Activated T-helper 2 cell treated with anti-CD3 and anti-CD28 coated beads, Interferon-gamma antibody, Interleukin-2, Interleukin-4, amounts not matched to agents 10 μg/mL and 5 μg/mL and 100 μg/mL, durations not matched to agents 14 hours and 24 hours and 36 hours (primary cell): Measurements from ENCODE around the gene TLN1. TPM values are rescaled to one million over a fixed set of nuclear protein-coding genes. Genes with fewer than 3 reads are reported as not detected.

Experiments
- DNase-seq: peaks from one replicate; pipeline ENCODE4 v3.0.0; 2021; ENCODE audit warnings: low spot score
- H3K27ac Mint-ChIP-seq: one replicate; pipeline ENCODE4 v1.8.0; 2021; ENCODE audit warnings: mixed read lengths
- H3K27me3 Mint-ChIP-seq: one replicate; pipeline ENCODE4 v1.8.0; 2021; ENCODE audit warnings: low read depth, mixed read lengths
- H3K36me3 Mint-ChIP-seq: one replicate; pipeline ENCODE4 v1.8.0; 2021; ENCODE audit warnings: low read depth, mixed read lengths
- H3K4me1 Mint-ChIP-seq: one replicate; pipeline ENCODE4 v1.8.0; 2021; ENCODE audit warnings: low read depth, mixed read lengths
- H3K4me3 Mint-ChIP-seq: one replicate; pipeline ENCODE4 v1.8.0; 2021; ENCODE audit warnings: low read depth, mild to moderate bottlenecking, moderate library complexity, mixed read lengths
- H3K9me3 Mint-ChIP-seq: one replicate; pipeline ENCODE4 v1.8.0; 2021; ENCODE audit warnings: mixed read lengths
- intact Hi-C: fragments of 100-400 bp; cut with micrococcal nuclease; formaldehyde crosslinking; loops from one replicate; pipeline ENCODE4 v1.15.1; 2023
- total RNA-seq: library from RNA; stranded (reverse); gene quantifications from 2 replicates; pipeline ENCODE4 v1.2.3, GENCODE V29; 2022

The TLN1 gene, protein sequence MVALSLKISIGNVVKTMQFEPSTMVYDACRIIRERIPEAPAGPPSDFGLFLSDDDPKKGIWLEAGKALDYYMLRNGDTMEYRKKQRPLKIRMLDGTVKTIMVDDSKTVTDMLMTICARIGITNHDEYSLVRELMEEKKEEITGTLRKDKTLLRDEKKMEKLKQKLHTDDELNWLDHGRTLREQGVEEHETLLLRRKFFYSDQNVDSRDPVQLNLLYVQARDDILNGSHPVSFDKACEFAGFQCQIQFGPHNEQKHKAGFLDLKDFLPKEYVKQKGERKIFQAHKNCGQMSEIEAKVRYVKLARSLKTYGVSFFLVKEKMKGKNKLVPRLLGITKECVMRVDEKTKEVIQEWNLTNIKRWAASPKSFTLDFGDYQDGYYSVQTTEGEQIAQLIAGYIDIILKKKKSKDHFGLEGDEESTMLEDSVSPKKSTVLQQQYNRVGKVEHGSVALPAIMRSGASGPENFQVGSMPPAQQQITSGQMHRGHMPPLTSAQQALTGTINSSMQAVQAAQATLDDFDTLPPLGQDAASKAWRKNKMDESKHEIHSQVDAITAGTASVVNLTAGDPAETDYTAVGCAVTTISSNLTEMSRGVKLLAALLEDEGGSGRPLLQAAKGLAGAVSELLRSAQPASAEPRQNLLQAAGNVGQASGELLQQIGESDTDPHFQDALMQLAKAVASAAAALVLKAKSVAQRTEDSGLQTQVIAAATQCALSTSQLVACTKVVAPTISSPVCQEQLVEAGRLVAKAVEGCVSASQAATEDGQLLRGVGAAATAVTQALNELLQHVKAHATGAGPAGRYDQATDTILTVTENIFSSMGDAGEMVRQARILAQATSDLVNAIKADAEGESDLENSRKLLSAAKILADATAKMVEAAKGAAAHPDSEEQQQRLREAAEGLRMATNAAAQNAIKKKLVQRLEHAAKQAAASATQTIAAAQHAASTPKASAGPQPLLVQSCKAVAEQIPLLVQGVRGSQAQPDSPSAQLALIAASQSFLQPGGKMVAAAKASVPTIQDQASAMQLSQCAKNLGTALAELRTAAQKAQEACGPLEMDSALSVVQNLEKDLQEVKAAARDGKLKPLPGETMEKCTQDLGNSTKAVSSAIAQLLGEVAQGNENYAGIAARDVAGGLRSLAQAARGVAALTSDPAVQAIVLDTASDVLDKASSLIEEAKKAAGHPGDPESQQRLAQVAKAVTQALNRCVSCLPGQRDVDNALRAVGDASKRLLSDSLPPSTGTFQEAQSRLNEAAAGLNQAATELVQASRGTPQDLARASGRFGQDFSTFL (N-terminal part only)
- total RNA-seq: 253 and 267 TPM in 2 replicates

DNA sequence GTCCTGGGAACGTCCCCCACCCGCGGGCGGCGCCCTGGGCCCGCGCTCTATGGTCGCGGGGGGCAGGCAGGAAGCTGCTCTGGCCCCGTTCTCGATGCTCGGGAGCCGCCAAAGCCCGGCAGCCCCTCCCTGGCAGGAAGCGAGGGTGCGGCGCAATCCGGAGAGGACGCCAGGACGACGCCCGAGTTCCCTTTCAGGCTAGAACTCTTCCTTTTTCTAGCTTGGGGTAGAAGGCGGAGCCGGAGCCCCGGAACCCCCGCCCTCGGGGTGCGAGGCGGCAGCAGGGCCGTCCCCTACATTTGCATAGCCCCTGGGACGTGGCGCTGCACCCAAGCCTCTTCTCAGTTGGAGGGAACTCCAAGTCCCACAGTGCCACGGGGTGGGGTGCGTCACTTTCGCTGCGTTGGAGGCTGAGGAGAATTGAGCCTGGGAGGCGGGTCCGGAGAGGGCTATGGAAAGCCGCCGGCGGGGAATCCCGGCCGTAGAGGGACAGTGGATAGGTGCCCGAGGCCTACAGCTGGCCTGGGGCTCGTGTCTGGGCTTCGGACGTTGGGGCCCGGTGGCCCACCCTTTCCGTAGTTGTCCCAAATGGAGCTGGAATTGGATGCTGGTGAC is at the start of gene TLN1, which contains the start of gene CREB3:
Gene TLN1, minus strand, starts transcription at position 11 of the 615 bp plus-strand sequence. CDS start 6,501 bp downstream, outside the sequence.
Gene CREB3, plus strand, starts transcription at position 482 of the 615 bp plus-strand sequence. Its CDS starts 107 bp downstream, at position 589.
- Mint-ChIP-seq H3K36me3 (peaks cover 31% of the 10 kb centered on the region), H3K4me1 (peaks cover 25% of the 10 kb centered on the region), H3K27me3 (no peaks in the 10 kb centered on the region), H3K27ac (peak within 1 kb of the TSS; percentile 90), H3K9me3 (no peaks in the 10 kb centered on the region), H3K4me3 (no peak within 1 kb of the TSS)
- DNase-seq: peak; percentile 97
- intact Hi-C loops: loop anchor here (1.0 kb wide), 7 partner anchors 17 to 660 kb away; partner anchors contain the start of genes CCDC107, GBA2, HINT2 and RGP1

DNA sequence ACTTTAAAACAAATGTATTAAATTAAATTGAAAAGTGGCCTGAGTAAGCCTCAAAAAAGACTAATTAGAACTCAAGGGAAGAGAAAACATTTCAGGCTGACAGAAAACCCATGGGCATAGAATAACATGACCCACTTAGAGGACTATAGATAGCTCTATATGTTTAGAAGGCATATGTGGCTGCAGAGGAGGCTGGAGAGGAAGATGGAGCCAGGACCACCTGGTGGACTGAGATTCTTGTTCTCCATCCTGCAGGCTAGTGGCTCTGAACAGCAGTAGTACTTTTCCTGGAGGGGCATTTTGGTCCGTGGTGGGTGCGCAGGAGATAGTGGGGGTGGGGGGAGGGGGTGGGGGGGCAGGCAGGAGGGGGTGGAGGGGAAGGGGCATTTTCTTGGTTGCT is 49.1 kb upstream of the TLN1 start:
- no peak overlapping the region for H3K4me3 Mint-ChIP-seq
- no peak for DNase-seq
- peaks cover 31% of the 10 kb centered on the region for H3K36me3 Mint-ChIP-seq
- no peak overlapping the region for H3K27ac Mint-ChIP-seq
- H3K4me1 Mint-ChIP-seq: peaks cover 1% of the 10 kb centered on the region
- H3K9me3 Mint-ChIP-seq: no peaks in the 10 kb centered on the region
- intact Hi-C loops: no loop called here
- H3K27me3 Mint-ChIP-seq: no peaks in the 10 kb centered on the region

DNA sequence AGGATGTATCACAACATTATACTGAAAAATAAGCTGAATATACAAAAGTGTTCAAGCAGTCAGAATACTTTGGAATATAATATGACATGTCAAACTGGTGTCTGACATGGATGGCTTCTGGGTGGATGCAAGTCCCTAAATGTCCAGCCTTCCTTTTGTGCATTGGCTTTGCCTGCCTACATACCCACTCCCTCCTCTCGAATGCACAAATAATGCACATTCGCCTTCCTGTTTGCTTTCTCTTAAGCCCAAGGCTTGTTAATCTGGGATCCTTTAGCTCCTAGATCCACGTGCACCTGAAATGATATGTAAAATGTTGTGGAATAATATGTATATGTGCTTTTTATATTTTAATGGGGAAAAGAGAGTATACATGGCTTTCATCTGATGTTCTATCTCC is 46.5 kb upstream of the TLN1 start:
- no peak for DNase-seq
- no peak overlapping the region for H3K27ac Mint-ChIP-seq

DNA sequence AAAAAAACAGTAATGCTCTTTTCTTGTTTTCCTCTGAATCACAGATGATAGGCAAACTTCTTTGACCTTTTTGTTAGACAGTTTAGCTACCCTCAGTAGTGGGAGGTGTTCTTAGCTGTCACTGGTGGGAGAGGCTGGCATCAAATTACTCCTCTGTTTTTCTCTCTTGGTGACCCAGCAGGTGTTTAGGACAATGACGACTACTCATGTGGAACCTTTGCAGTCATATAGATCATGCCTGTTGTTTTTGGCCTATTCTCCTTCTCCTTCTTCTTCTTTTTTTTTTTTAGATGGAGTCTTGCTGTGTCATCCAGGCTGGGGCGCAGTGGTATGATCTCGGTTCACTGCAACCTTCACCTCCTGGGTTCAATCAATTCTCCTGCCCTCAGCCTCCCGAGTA is 44.0 kb upstream of the TLN1 start:
- H3K9me3 Mint-ChIP-seq: no peaks in the 10 kb centered on the region
- H3K36me3 Mint-ChIP-seq: peaks cover 14% of the 10 kb centered on the region
- H3K4me3 Mint-ChIP-seq: no peak overlapping the region
- intact Hi-C loops: no loop called here
- H3K27me3 Mint-ChIP-seq: no peaks in the 10 kb centered on the region
- H3K4me1 Mint-ChIP-seq: peaks cover 11% of the 10 kb centered on the region
- DNase-seq: no peak
- H3K27ac Mint-ChIP-seq: peak overlapping the region; percentile 35

More for the DNA sequence above, 46.5 kb upstream of the TLN1 start:
- intact Hi-C loops: no loop called here
- Mint-ChIP-seq H3K4me1 (peaks cover 11% of the 10 kb centered on the region), H3K27me3 (no peaks in the 10 kb centered on the region), H3K36me3 (peaks cover 18% of the 10 kb centered on the region), H3K9me3 (no peaks in the 10 kb centered on the region), H3K4me3 (no peak overlapping the region)

DNA sequence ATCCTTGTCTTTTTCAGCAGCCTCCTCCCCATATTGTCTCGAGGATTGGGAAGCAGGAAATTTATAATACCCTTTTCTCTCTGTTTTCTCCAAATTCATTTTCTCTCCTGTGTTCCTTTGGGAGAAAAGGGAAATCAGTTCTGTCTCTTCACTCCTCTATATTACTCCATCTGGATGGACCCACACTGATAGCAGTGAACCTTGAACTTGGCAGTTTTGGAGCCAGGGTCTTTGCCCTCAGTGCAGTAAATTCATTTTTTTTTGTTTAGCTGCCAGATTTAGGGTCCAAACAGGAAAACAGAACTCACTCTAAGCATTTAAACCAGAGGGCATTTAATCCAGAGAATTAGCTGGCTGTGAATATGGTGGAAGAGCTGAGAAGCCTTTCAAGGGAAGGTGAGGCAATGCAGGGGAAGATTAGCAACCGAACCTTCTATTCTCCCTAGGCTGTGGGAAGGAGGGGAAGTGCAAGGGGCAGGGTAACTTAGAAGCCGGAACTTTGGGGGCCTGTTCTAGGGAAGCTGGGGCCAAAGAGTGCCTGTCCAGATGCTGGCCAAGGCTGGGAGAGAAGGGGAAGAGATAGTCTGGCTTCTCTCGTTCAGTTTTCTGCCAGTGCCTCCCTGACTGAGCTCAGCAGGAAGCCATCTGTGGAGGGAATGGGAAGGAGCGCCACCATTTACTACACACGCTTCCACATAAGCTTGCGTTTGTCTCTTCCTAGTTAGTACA is 43.1 kb upstream of the TLN1 start:
- H3K27ac Mint-ChIP-seq: no peak overlapping the region
- peaks cover 8% of the 10 kb centered on the region for H3K36me3 Mint-ChIP-seq
- no peaks in the 10 kb centered on the region for H3K27me3 Mint-ChIP-seq
- no peaks in the 10 kb centered on the region for H3K9me3 Mint-ChIP-seq
- no peak for DNase-seq
- peaks cover 11% of the 10 kb centered on the region for H3K4me1 Mint-ChIP-seq
- intact Hi-C loops: no loop called here
- H3K4me3 Mint-ChIP-seq: no peak overlapping the region

DNA sequence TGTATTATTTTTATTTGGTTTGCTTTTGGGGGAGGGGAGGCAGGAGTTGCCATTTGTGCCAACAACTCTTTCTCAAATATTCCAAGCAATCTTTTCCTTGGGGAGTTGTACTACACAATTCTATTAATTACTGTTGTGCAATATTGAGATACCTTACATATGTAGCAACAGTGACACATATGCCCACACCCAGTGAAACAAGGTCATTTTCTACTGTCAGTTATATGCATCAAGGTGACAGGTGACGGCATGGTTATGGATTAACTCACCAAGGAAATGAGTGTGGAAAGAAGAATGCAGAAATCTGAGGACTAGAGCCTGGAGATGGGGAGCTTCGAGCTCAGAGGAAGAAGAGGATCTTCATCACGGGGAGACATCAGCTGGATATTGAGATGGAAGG is 39.9 kb upstream of the TLN1 start:
- Mint-ChIP-seq H3K27me3 (no peaks in the 10 kb centered on the region), H3K4me1 (peaks cover 11% of the 10 kb centered on the region), H3K36me3 (no peaks in the 10 kb centered on the region), H3K4me3 (no peak overlapping the region), H3K27ac (no peak overlapping the region), H3K9me3 (no peaks in the 10 kb centered on the region)
- intact Hi-C loops: no loop called here
- no peak for DNase-seq

DNA sequence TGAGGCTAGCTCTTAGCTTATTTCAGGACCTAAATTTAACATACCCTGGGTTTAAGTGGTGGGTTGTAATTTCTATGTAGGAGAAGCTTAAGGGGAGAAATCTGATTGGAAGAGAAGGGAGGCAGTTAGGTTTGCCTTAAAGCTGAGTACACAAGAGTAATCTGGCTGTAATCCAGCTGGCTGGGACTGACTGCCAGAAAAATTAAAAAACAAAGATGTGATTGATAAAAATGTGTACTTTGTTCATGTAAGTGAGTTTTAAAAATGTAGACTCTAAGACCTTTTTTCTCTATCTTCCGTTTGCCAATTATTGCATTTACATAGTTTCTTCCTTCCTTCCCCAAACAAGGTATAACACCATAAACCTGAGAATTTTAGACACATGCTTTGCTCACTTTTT is 39.5 kb upstream of the TLN1 start:
- Mint-ChIP-seq H3K9me3 (no peaks in the 10 kb centered on the region), H3K27me3 (no peaks in the 10 kb centered on the region), H3K4me3 (no peak overlapping the region), H3K4me1 (peaks cover 11% of the 10 kb centered on the region), H3K27ac (no peak overlapping the region), H3K36me3 (no peaks in the 10 kb centered on the region)
- intact Hi-C loops: no loop called here
- no peak for DNase-seq

DNA sequence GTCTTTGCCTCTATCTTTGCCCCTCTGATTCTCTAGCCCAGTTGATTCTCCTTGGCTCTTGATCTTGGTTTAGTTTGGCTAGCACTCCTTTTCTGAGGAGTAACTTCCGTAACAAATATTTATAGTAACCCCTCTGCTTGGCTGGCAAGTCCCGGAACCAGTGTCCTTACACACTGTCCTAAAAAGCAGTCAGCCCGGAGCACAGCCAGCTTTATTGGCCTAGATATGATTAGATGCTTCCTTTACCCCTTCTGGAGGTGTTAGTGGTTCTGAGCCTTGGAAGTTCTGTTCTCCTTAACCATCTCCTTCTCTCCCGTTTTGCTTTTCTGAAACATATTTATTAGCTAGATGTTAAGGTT is 39.1 kb upstream of the TLN1 start:
- intact Hi-C loops: no loop called here

DNA sequence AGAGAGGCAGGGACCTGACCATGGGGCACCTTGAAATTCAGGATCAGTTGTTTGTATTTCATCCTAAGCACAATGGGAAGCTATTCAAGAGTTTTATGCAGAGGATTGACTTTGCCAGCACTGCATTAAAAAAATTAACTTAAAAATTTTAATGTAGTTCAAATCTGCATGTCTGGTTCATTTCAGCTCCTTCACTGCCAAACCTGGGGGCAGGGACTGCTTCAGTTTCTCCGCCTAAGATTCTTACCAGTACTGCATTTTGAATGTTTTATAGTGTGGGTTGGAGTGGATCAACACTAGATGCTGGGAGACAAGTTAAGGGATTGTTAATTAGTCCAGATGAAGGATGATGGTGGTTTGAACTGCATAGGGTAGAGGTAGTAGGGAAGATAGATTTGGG is 37.8 kb upstream of the TLN1 start:
- Mint-ChIP-seq H3K36me3 (no peaks in the 10 kb centered on the region), H3K9me3 (no peaks in the 10 kb centered on the region), H3K4me1 (no peaks in the 10 kb centered on the region), H3K27me3 (no peaks in the 10 kb centered on the region), H3K27ac (no peak overlapping the region), H3K4me3 (no peak overlapping the region)
- no peak for DNase-seq
- intact Hi-C loops: no loop called here

More for the DNA sequence above, 39.1 kb upstream of the TLN1 start:
- Mint-ChIP-seq H3K27ac (no peak overlapping the region), H3K36me3 (no peaks in the 10 kb centered on the region), H3K9me3 (no peaks in the 10 kb centered on the region), H3K4me1 (peaks cover 10% of the 10 kb centered on the region), H3K27me3 (no peaks in the 10 kb centered on the region), H3K4me3 (no peak overlapping the region)
- DNase-seq: no peak

DNA sequence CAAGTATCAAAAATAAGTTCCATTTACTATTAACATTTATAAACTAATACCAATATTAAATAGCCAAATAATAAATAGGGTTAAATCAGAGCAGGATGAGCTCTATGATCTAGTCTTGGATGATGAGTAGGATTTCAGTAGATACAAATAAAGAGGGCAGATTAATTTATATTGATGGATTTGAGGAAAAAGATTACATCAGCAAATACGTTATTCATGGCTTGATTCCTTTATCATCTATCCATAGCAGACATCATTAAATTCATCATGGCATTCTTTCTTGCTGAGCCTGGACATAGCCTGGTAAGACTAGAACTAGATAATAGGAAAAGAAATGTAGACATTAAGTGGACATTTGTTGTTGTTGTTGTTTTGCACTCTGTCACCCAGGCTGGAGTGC is 35.5 kb upstream of the TLN1 start:
- no peaks in the 10 kb centered on the region for H3K36me3 Mint-ChIP-seq
- intact Hi-C loops: no loop called here
- no peaks in the 10 kb centered on the region for H3K4me1 Mint-ChIP-seq
- no peaks in the 10 kb centered on the region for H3K27me3 Mint-ChIP-seq
- DNase-seq: no peak
- no peak overlapping the region for H3K4me3 Mint-ChIP-seq
- H3K27ac Mint-ChIP-seq: no peak overlapping the region
- no peaks in the 10 kb centered on the region for H3K9me3 Mint-ChIP-seq

DNA sequence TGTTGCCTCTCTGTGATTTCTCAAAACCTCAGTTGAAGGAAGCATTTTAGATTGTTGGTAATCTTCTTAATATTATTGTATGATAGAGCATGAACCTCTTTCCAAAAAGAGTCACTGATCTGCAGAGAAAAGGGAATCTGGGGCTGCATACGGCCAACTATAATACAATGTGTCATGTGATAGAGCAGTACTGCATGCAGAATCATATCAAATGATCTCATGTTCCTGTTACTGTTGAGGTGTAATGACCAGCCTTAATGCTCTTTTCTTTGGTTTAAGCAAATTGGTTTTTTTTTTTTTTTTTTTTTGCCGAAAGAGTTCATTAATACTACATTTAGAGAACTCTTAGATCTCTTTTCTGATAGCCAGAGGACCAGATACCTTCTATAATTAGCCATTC is 35.0 kb upstream of the TLN1 start:
- no peak for DNase-seq
- intact Hi-C loops: no loop called here
- Mint-ChIP-seq H3K27me3 (no peaks in the 10 kb centered on the region), H3K4me3 (no peak overlapping the region), H3K9me3 (no peaks in the 10 kb centered on the region), H3K36me3 (no peaks in the 10 kb centered on the region), H3K27ac (no peak overlapping the region), H3K4me1 (no peaks in the 10 kb centered on the region)
